GM12801 (cell line): Measurements from ENCODE around the gene RBMS2.

ENCODE experiments used
- TF ChIP-seq, protein P1 (sequence below): IDR thresholded peaks from one replicate; pipeline ENCODE4 v1.5.1; 2011; ENCODE audit warnings: control low read depth; ENCODE audit not compliant: insufficient read length; ENCODE audit errors: extremely low read depth

RBMS2 gene

GRCh38 chr12:56632701-56633467 is 111.3 kb downstream of the RBMS2 start:
- TF ChIP-seq, protein P1, sequence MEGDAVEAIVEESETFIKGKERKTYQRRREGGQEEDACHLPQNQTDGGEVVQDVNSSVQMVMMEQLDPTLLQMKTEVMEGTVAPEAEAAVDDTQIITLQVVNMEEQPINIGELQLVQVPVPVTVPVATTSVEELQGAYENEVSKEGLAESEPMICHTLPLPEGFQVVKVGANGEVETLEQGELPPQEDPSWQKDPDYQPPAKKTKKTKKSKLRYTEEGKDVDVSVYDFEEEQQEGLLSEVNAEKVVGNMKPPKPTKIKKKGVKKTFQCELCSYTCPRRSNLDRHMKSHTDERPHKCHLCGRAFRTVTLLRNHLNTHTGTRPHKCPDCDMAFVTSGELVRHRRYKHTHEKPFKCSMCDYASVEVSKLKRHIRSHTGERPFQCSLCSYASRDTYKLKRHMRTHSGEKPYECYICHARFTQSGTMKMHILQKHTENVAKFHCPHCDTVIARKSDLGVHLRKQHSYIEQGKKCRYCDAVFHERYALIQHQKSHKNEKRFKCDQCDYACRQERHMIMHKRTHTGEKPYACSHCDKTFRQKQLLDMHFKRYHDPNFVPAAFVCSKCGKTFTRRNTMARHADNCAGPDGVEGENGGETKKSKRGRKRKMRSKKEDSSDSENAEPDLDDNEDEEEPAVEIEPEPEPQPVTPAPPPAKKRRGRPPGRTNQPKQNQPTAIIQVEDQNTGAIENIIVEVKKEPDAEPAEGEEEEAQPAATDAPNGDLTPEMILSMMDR, result no peak

GRCh38 chr12:56633468-56634241 is 112.0 kb downstream of the RBMS2 start:
- TF ChIP-seq, protein P1, result no peak

DNA sequence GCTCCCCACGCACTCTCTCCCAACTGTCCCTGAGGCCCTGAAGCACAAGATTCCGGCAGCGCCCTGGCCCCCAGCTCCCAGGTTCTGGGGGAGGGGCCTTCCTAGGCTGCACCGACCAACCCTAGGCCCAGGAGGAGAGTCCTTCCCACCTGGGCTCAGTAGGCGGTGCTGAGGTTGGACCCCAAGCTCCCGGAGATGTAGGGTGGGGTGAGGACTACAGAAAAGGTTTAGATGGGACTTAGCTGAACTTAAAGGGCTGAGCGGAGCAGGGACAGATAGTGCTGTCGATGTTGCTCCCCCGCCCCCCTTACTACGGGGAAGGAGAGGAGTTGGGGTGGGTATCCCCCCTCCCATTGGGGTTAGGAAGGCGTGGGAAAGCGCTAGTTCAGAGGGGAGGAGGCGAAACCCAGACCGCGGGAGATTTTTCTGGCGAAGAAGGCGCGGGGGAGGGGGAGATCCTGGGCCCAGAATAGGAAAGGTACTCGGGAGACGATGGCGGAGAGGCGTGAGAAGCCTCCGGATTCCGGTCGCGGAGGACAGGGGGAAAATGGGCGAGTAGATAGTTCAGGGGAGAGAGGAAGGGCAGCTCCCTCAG is 112.7 kb downstream of the RBMS2 start:
- TF ChIP-seq, protein P1, result no peak

GRCh38 chr12:56634837-56635791 is 113.5 kb downstream of the RBMS2 start:
- TF ChIP-seq, protein P1, result no peak

DNA sequence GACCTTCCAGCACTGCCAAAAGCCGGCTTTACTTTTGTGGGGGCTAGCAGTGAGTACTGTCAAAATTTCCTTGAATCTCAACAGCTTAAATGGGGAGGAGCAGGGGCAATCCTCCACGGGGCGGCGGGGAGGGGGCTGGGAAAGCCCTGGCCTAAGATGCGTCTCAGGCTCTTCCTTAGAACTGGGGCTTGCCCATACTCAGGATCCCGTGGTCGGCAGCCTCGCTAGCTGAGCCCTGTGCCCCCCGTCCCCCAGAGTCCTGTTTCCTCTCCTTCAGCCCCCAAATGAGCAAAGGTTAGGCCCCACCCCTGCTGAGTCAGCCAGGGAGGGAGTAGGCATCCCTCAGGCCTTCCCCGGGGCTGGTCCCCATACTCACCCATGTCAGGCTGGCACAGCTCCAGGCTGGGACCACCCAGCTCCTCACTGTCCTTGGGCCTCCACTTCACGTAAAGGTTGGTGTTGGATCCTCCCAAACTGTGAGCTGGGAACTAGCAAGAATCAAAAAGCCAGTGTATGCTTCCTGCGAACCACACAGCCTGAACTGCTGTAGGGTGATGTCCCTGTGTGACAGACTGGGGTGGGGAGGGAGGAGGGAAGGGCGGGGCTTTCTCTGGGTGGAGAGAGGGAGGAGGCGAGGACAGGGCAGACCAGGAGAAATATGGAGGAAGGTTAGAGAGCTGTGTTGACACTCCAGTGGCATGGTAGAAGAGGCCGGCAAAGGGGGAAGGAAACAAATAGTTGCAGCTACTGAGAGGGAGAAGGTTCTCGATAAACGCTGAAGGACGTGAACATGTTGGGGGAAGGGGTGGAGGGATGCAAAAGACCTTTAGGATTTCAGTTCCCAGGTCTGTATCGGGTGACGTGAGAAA is 114.4 kb downstream of the RBMS2 start:
- TF ChIP-seq, protein P1, result no peak

GRCh38 chr12:56636675-56637540 is 115.3 kb downstream of the RBMS2 start:
- TF ChIP-seq, protein P1, result no peak
